ENCODE data around the gene DEPDC5.

The DEPDC5 gene

GRCh38 chr22:31932863-31933262, 179.0 kb downstream of the DEPDC5 start:
- no peak for DNase-seq
- in situ Hi-C loops (cut with HindIII; ENCODE audit: low pct_ligation_motif_present, low pct_unique_long_range_greater_than_20kb, low sequenced_read_pairs): no loop called here

- in situ Hi-C loops (cut with HindIII; ENCODE audit: low pct_ligation_motif_present, low pct_unique_long_range_greater_than_20kb, low sequenced_read_pairs): no loop called here
Measured at GRCh38 chr22:31933406-31933805, 179.6 kb downstream of the DEPDC5 start.

GRCh38 chr22:31933816-31934482, 180.1 kb downstream of the DEPDC5 start:
- in situ Hi-C loops (cut with HindIII; ENCODE audit: low pct_ligation_motif_present, low pct_unique_long_range_greater_than_20kb, low sequenced_read_pairs): no loop called here
- no peak for DNase-seq

More at GRCh38 chr22:31933406-31933805, 179.6 kb downstream of the DEPDC5 start:
- DNase-seq: no peak

GRCh38 chr22:31935961-31936635, 182.3 kb downstream of the DEPDC5 start:
- DNase-seq: no peak
- in situ Hi-C loops (cut with HindIII; ENCODE audit: low pct_ligation_motif_present, low pct_unique_long_range_greater_than_20kb, low sequenced_read_pairs): no loop called here

- no peak for DNase-seq
- in situ Hi-C loops (cut with HindIII; ENCODE audit: low pct_ligation_motif_present, low pct_unique_long_range_greater_than_20kb, low sequenced_read_pairs): no loop called here
Measured at GRCh38 chr22:31937341-31937740, 183.5 kb downstream of the DEPDC5 start.

GRCh38 chr22:31938296-31938695, 184.5 kb downstream of the DEPDC5 start:
- no peak for DNase-seq
- in situ Hi-C loops (cut with HindIII; ENCODE audit: low pct_ligation_motif_present, low pct_unique_long_range_greater_than_20kb, low sequenced_read_pairs): no loop called here

- in situ Hi-C loops (cut with HindIII; ENCODE audit: low pct_ligation_motif_present, low pct_unique_long_range_greater_than_20kb, low sequenced_read_pairs): no loop called here
- no peak for DNase-seq
Measured at GRCh38 chr22:31940506-31940905, 186.7 kb downstream of the DEPDC5 start.

GRCh38 chr22:31942091-31942490, 188.3 kb downstream of the DEPDC5 start:
- in situ Hi-C loops (cut with HindIII; ENCODE audit: low pct_ligation_motif_present, low pct_unique_long_range_greater_than_20kb, low sequenced_read_pairs): no loop called here

GRCh38 chr22:31943206-31943977, 189.6 kb downstream of the DEPDC5 start:
- in situ Hi-C loops (cut with HindIII; ENCODE audit: low pct_ligation_motif_present, low pct_unique_long_range_greater_than_20kb, low sequenced_read_pairs): no loop called here
- DNase-seq: no peak

More at GRCh38 chr22:31942091-31942490, 188.3 kb downstream of the DEPDC5 start:
- no peak for DNase-seq

- in situ Hi-C loops (cut with HindIII; ENCODE audit: low pct_ligation_motif_present, low pct_unique_long_range_greater_than_20kb, low sequenced_read_pairs): no loop called here
Measured at GRCh38 chr22:31943978-31944699, 190.3 kb downstream of the DEPDC5 start, which contains the start of gene YWHAH. Gene YWHAH (plus strand): TSS chr22:31944535. CDS start chr22:31944734, 199 bp downstream.

GRCh38 chr22:31944700-31945442, 191.1 kb downstream of the DEPDC5 start:
- DNase-seq: peak; percentile 16
- in situ Hi-C loops (cut with HindIII; ENCODE audit: low pct_ligation_motif_present, low pct_unique_long_range_greater_than_20kb, low sequenced_read_pairs): no loop called here

More at GRCh38 chr22:31943978-31944699, 190.3 kb downstream of the DEPDC5 start, which contains the start of gene YWHAH:
- peak; percentile 88 for DNase-seq

GRCh38 chr22:31945443-31945855, 191.6 kb downstream of the DEPDC5 start:
- in situ Hi-C loops (cut with HindIII; ENCODE audit: low pct_ligation_motif_present, low pct_unique_long_range_greater_than_20kb, low sequenced_read_pairs): no loop called here
- no peak for DNase-seq

- in situ Hi-C loops (cut with HindIII; ENCODE audit: low pct_ligation_motif_present, low pct_unique_long_range_greater_than_20kb, low sequenced_read_pairs): no loop called here
- no peak for DNase-seq
Measured at GRCh38 chr22:31945971-31946680, 192.3 kb downstream of the DEPDC5 start.

- in situ Hi-C loops (cut with HindIII; ENCODE audit: low pct_ligation_motif_present, low pct_unique_long_range_greater_than_20kb, low sequenced_read_pairs): no loop called here
- no peak for DNase-seq
Measured at GRCh38 chr22:31947296-31947695, 193.5 kb downstream of the DEPDC5 start.

GRCh38 chr22:31948002-31948401, 194.2 kb downstream of the DEPDC5 start:
- no peak for DNase-seq
- in situ Hi-C loops (cut with HindIII; ENCODE audit: low pct_ligation_motif_present, low pct_unique_long_range_greater_than_20kb, low sequenced_read_pairs): no loop called here

- no peak for DNase-seq
- in situ Hi-C loops (cut with HindIII; ENCODE audit: low pct_ligation_motif_present, low pct_unique_long_range_greater_than_20kb, low sequenced_read_pairs): loop anchor here (25.0 kb wide), 1 partner anchor 288 kb away; the partner anchor contains the start of gene PISD
Measured at GRCh38 chr22:31950226-31950625, 196.4 kb downstream of the DEPDC5 start.

Measured in ACHN (cell line).